ENCODE measurements around the gene NADK.

The NADK gene

DNA sequence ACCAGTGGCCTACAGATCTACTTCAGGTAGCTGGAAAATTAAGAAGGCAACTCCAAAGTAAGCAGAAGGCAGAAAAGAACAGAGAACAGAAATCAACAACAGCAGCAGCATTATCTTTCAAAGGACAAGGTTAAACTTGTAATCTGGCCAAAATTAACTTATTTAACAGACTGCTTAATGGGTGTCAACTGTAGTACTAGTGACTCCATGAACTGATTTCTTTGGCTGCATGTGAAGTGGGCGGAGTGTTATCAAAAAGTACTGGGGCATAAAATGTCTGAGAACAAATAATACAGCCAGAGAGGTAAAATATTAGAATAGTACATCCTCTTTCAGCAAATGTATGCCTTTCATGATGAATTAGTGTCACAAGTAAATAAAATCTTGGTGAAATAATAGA lies 24.6 kb upstream of the NADK start:
- H3K9me3 ChIP-seq (ENCODE audit: control insufficient read depth, low read length): no peaks in the 10 kb centered on the region
- no peaks in the 10 kb centered on the region for H3K27me3 ChIP-seq (ENCODE audit: control insufficient read depth, insufficient read depth, low read length)
- peaks cover 7% of the 10 kb centered on the region for H3K4me1 ChIP-seq (ENCODE audit: control insufficient read depth, insufficient read depth, low read length)
- H3K36me3 ChIP-seq (ENCODE audit: control insufficient read depth, insufficient read depth, low read length): peaks cover 6% of the 10 kb centered on the region
- no peak overlapping the region for H3K9ac ChIP-seq (ENCODE audit: low read length)
- no peak overlapping the region for H3K4me3 ChIP-seq (ENCODE audit: low read length)

- H3K4me1 ChIP-seq (ENCODE audit: control insufficient read depth, insufficient read depth, low read length): peaks cover 7% of the 10 kb centered on the region
- H3K9me3 ChIP-seq (ENCODE audit: control insufficient read depth, low read length): no peaks in the 10 kb centered on the region
- H3K9ac ChIP-seq (ENCODE audit: low read length): no peak overlapping the region
- no peaks in the 10 kb centered on the region for H3K27me3 ChIP-seq (ENCODE audit: control insufficient read depth, insufficient read depth, low read length)
- H3K4me3 ChIP-seq (ENCODE audit: low read length): no peak overlapping the region
- no peaks in the 10 kb centered on the region for H3K36me3 ChIP-seq (ENCODE audit: control insufficient read depth, insufficient read depth, low read length)
These were observed 21.4 kb upstream of the NADK start for GRCh38 chr1:1799716-1800115.

DNA sequence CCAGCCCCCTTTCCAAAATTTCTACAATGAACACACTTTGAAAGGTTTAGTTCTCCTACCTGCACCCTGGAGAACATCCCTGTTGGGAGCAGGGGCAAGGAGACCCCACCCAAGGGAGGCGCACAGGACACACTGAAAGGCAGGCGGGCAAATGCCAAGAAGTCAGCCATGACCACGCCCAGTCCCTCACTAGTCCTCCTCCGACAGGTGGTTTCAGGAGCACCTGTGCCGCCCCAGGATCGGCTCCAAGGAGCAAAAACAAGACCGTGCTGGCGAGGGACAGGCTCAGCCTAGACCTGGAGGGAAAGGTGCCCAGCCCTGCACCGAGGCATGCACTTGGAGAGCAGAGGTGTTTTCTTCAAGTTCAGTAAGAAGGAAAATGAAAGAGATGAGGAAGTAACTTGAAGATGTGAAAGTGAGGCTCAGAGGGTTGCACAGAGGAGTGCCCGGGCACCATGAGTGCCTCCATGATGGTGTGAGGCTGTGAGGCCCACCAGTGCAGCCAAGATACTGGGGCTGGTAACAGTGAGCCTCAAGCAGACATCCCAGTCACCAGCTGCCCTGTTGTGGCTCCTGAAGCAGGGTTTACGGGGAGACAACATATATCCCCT lies 19.6 kb upstream of the NADK start:
- H3K9ac ChIP-seq (ENCODE audit: low read length): no peak overlapping the region
- no peaks in the 10 kb centered on the region for H3K27me3 ChIP-seq (ENCODE audit: control insufficient read depth, insufficient read depth, low read length)
- no peaks in the 10 kb centered on the region for H3K9me3 ChIP-seq (ENCODE audit: control insufficient read depth, low read length)
- H3K4me1 ChIP-seq (ENCODE audit: control insufficient read depth, insufficient read depth, low read length): no peaks in the 10 kb centered on the region
- no peaks in the 10 kb centered on the region for H3K36me3 ChIP-seq (ENCODE audit: control insufficient read depth, insufficient read depth, low read length)
- no peak overlapping the region for H3K4me3 ChIP-seq (ENCODE audit: low read length)

DNA sequence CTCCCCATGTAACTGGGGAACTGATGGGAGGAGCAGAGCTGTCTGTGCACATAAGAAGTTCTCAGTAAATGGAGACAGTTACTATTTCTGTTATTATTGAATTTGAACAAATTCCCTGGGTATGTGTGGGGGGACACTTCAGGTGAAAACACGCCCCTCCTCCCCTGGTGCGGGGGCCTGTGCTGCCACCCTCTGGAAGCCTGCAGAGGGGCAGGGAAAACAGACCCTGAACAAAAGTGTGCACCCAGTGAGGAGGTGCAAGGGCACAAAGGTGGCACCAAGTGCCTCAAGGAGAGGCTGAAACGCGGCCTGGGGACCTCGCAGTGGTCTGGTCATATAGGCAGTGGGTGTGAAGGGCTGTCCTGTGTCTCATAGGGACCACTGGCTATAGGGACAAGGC lies 18.2 kb upstream of the NADK start:
- Histone ChIP-seq H3K9me3 (ENCODE audit: control insufficient read depth, low read length) (no peaks in the 10 kb centered on the region), H3K9ac (ENCODE audit: low read length) (no peak overlapping the region), H3K27me3 (ENCODE audit: control insufficient read depth, insufficient read depth, low read length) (no peaks in the 10 kb centered on the region), H3K36me3 (ENCODE audit: control insufficient read depth, insufficient read depth, low read length) (no peaks in the 10 kb centered on the region), H3K4me1 (ENCODE audit: control insufficient read depth, insufficient read depth, low read length) (no peaks in the 10 kb centered on the region), H3K4me3 (ENCODE audit: low read length) (no peak overlapping the region)

DNA sequence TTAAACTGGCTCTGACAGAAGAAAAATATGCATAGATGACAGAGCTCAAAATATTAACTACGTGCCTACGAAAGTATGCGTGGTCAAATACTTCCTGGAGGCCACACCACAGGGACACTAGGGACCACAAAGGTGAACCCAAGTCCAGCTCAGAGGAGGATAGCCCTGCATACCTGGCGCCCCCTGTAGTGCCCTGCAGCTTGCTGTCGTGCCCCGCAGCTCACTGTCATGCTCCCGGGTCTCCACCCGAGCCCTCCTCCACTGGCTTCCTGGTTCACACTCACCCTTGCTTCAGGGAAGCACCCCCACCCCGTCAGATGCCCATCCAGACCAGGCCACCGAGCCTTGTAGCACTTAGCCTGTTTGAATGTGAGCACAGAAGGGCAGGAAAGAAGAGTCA lies 16.7 kb upstream of the NADK start:
- peaks cover 8% of the 10 kb centered on the region for H3K36me3 ChIP-seq (ENCODE audit: control insufficient read depth, insufficient read depth, low read length)
- no peak overlapping the region for H3K4me3 ChIP-seq (ENCODE audit: low read length)

DNA sequence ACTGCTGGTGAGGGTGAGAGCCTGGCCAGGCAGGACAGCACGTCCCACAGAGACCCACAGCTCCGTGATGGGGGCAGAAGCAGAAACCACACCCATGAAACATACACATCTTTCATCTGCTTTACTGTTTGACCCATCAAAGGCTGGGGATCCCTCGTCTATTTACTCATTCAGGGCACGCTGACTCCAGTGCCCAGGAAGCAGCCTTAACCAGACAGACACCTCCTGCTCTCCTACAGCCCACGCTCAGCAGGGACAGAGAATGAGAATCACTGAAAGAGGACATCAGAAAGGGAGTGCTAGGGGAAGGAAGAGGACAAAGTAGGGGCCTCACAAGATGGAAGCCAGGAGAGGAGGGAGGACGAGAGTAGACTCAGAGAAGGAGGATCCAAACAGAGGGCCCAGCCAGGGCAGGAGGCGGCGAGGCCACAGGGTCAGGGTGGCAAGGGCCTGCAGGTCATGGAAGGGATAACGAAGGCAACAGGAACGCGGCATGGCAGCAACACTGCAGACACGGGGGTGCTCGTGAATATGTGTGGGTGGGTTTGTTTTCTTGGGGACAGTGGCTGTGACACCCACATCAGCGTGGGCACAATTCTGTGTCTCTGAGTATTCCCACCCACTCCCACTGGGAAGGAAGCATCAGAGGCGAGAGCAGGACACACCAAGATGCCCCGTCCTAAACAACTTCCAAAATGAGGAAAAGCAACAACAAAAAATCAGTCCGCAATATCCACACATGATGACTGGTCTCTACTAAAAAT lies 15.4 kb upstream of the NADK start:
- H3K9me3 ChIP-seq (ENCODE audit: control insufficient read depth, low read length): no peaks in the 10 kb centered on the region
- H3K27me3 ChIP-seq (ENCODE audit: control insufficient read depth, insufficient read depth, low read length): no peaks in the 10 kb centered on the region
- no peaks in the 10 kb centered on the region for H3K4me1 ChIP-seq (ENCODE audit: control insufficient read depth, insufficient read depth, low read length)
- H3K9ac ChIP-seq (ENCODE audit: low read length): no peak overlapping the region
- H3K4me3 ChIP-seq (ENCODE audit: low read length): no peak overlapping the region
- peaks cover 17% of the 10 kb centered on the region for H3K36me3 ChIP-seq (ENCODE audit: control insufficient read depth, insufficient read depth, low read length)

More for the DNA sequence above, 16.7 kb upstream of the NADK start:
- Histone ChIP-seq H3K27me3 (ENCODE audit: control insufficient read depth, insufficient read depth, low read length) (no peaks in the 10 kb centered on the region), H3K9me3 (ENCODE audit: control insufficient read depth, low read length) (no peaks in the 10 kb centered on the region), H3K4me1 (ENCODE audit: control insufficient read depth, insufficient read depth, low read length) (no peaks in the 10 kb centered on the region), H3K9ac (ENCODE audit: low read length) (no peak overlapping the region)

DNA sequence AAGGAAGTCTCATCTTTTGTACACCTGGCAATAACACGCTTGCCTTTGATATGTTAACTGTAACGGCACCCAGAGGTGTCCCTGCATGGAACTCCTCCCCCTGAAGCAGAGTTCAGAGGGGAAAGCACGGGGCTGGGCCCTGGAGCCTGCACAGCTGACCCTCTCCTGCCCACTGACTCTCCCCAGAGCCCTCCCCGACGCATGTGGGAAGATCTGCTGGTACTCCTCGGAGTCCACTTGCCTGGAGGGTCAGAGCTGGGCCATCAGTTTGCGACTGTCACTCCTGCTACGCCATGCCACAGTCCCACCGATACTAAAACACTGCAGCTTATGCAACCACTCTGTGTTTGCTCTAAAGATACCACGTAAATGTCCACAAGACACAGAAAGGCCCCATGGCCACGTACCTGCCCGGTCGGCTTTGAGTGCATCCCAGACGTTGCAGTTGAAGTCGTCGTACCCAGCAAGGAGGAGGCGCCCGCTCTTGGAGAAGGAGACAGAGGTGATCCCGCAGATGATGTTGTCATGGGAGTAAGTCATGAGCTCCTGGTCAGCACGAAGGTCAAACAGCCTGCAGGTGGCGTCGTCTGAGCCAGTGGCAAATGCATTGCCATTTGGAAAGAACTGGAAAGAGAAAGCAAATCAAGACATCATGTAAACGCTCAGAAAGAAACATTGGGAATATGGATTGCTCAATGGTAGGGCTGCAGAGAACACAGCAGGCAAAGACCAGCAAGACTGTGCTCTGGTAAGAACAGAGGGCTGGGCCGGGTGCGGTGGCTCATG lies 10.6 kb upstream of the NADK start:
- no peaks in the 10 kb centered on the region for H3K4me1 ChIP-seq (ENCODE audit: control insufficient read depth, insufficient read depth, low read length)
- H3K4me3 ChIP-seq (ENCODE audit: low read length): no peak overlapping the region
- no peaks in the 10 kb centered on the region for H3K9me3 ChIP-seq (ENCODE audit: control insufficient read depth, low read length)
- no peak overlapping the region for H3K9ac ChIP-seq (ENCODE audit: low read length)
- no peaks in the 10 kb centered on the region for H3K27me3 ChIP-seq (ENCODE audit: control insufficient read depth, insufficient read depth, low read length)
- H3K36me3 ChIP-seq (ENCODE audit: control insufficient read depth, insufficient read depth, low read length): peaks cover 37% of the 10 kb centered on the region

GRCh38 chr1:1788136-1788535 lies 9.9 kb upstream of the NADK start:
- Histone ChIP-seq H3K4me1 (ENCODE audit: control insufficient read depth, insufficient read depth, low read length) (peaks cover 6% of the 10 kb centered on the region), H3K9me3 (ENCODE audit: control insufficient read depth, low read length) (no peaks in the 10 kb centered on the region), H3K9ac (ENCODE audit: low read length) (no peak overlapping the region), H3K27me3 (ENCODE audit: control insufficient read depth, insufficient read depth, low read length) (no peaks in the 10 kb centered on the region), H3K36me3 (ENCODE audit: control insufficient read depth, insufficient read depth, low read length) (peaks cover 37% of the 10 kb centered on the region), H3K4me3 (ENCODE audit: low read length) (no peak overlapping the region)

GRCh38 chr1:1786836-1787605 lies 8.8 kb upstream of the NADK start:
- H3K9me3 ChIP-seq (ENCODE audit: control insufficient read depth, low read length): no peaks in the 10 kb centered on the region
- peaks cover 37% of the 10 kb centered on the region for H3K36me3 ChIP-seq (ENCODE audit: control insufficient read depth, insufficient read depth, low read length)
- peaks cover 17% of the 10 kb centered on the region for H3K4me1 ChIP-seq (ENCODE audit: control insufficient read depth, insufficient read depth, low read length)
- H3K4me3 ChIP-seq (ENCODE audit: low read length): no peak overlapping the region
- H3K27me3 ChIP-seq (ENCODE audit: control insufficient read depth, insufficient read depth, low read length): no peaks in the 10 kb centered on the region
- no peak overlapping the region for H3K9ac ChIP-seq (ENCODE audit: low read length)

GRCh38 chr1:1785666-1786065 lies 7.4 kb upstream of the NADK start:
- Histone ChIP-seq H3K4me1 (ENCODE audit: control insufficient read depth, insufficient read depth, low read length) (peaks cover 31% of the 10 kb centered on the region), H3K36me3 (ENCODE audit: control insufficient read depth, insufficient read depth, low read length) (peaks cover 36% of the 10 kb centered on the region), H3K9me3 (ENCODE audit: control insufficient read depth, low read length) (no peaks in the 10 kb centered on the region), H3K4me3 (ENCODE audit: low read length) (no peak overlapping the region), H3K9ac (ENCODE audit: low read length) (no peak overlapping the region), H3K27me3 (ENCODE audit: control insufficient read depth, insufficient read depth, low read length) (no peaks in the 10 kb centered on the region)

GRCh38 chr1:1784933-1785332 lies 6.7 kb upstream of the NADK start:
- H3K4me1 ChIP-seq (ENCODE audit: control insufficient read depth, insufficient read depth, low read length): peaks cover 38% of the 10 kb centered on the region
- no peaks in the 10 kb centered on the region for H3K9me3 ChIP-seq (ENCODE audit: control insufficient read depth, low read length)
- H3K36me3 ChIP-seq (ENCODE audit: control insufficient read depth, insufficient read depth, low read length): peaks cover 29% of the 10 kb centered on the region
- no peak overlapping the region for H3K4me3 ChIP-seq (ENCODE audit: low read length)
- H3K27me3 ChIP-seq (ENCODE audit: control insufficient read depth, insufficient read depth, low read length): no peaks in the 10 kb centered on the region
- no peak overlapping the region for H3K9ac ChIP-seq (ENCODE audit: low read length)
